Erythroblast (primary cell): ENCODE measurements around the gene ADAMTS16.

Experiments
- GATA1 ChIP-seq: IDR thresholded peaks from 2 replicates; pipeline ENCODE4 v1.6.1; 2011; ENCODE audit warnings: low read depth, mild to moderate bottlenecking, control low read depth, low read length, moderate library complexity
- POLR2A ChIP-seq: IDR thresholded peaks from 2 replicates; pipeline ENCODE4 v1.6.1; 2011; ENCODE audit warnings: mild to moderate bottlenecking, low read length

GRCh38 chr5:5340206-5340729 lies 200.1 kb downstream of the ADAMTS16 start:
- no peak for TF ChIP-seq POLR2A
- TF ChIP-seq GATA1: no peak
